ENCODE data around the gene GNG4. TPM values are rescaled to one million over a fixed set of nuclear protein-coding genes. Genes with fewer than 3 reads are reported as not detected.
"Not testable (repeated sequence)": the region's sequence is repeated elsewhere in the genome, so short reads cannot be mapped to it uniquely, and the experiment has no call there.

GNG4 gene
- total RNA-seq, 1 donor from 2014 or later, result 3.7 TPM

DNA sequence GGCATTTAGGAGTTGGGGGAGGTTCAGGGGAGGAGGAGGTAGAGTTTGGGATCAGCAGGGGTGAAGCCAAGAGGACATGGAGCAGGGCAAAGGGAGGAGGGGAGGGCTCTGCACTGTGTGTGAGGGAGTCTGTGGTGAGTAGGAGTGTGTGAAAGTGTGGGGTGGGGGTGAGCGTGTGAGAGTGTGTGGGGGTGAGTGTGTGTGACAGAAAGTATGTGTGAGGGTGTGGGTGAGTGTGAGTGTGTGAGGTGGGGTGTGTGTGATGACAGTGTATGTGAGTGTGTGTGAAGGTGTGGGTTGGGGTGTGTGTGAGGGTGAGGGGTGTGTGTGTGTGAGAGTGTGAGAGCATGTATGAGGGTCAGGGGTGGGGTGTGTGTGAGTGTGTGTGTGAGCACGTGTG is 62.6 kb downstream of the GNG4 start:
- intact Hi-C loops (cut with micrococcal nuclease), result no loop called here

GRCh38 chr1:235586413-235586812 is 63.2 kb downstream of the GNG4 start:
- intact Hi-C loops (cut with micrococcal nuclease), result no loop called here

GRCh38 chr1:235584973-235585372 is 64.6 kb downstream of the GNG4 start:
- intact Hi-C loops (cut with micrococcal nuclease), result no loop called here

GRCh38 chr1:235583511-235584001 is 66.0 kb downstream of the GNG4 start:
- intact Hi-C loops (cut with micrococcal nuclease), result no loop called here

DNA sequence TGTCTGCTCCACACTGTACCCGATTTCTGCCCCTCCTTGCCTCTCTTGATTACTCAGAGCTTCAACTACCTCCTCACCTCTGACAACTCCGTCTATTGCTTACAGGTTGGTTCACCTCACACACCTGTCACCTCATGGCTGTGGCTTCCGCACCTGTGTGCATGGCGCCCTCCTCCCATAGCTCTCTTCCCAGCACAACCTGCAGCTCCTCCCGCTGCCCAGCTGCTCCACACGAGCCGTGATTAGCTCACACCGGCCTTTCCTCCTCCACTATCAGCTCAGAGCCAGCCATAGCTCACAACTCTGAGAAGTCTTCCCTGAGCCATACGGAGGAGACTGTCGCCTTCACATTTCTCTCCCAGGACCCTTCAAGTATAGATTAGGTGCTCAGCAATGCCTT is 67.5 kb downstream of the GNG4 start:
- intact Hi-C loops (cut with micrococcal nuclease), result no loop called here

DNA sequence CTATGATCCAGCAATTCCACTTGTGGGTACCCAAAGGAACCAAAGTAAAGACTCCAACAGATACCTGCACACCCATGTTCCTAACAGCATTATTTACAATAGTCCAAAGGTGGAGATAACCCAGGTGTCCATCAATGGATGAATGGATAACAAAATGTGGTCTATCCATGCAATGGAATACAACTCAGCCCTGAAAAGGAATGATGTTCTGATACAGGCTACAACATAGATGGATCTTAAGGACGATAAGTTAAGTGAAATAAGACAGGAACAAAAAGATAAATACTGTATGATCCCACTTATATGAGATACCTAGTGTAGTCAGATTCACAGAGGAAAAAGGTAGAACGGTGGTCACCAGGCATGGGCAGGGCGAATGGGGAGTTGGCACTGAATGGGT is 69.7 kb downstream of the GNG4 start:
- intact Hi-C loops (cut with micrococcal nuclease), result no loop called here

DNA sequence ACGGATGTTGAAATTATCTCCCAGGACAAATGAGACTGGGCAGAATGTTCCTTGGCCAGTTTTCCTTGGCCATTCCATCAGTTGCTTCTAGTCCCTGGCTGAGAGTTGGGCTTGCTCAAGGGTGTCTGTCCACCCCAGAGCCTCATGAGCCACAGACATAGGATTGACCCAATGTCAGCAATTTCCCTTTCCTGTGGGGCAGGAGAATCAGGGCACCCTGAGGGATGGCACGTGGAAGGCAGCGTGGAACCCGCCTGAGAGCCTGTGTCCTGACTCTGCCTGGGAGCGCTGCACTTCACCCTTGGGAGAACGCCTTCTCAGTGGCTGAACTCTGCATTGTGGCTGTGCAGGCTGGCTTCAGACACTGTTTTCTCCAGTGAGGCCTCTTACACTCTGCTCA is 74.0 kb downstream of the GNG4 start:
- intact Hi-C loops (cut with micrococcal nuclease), result no loop called here

- intact Hi-C loops (cut with micrococcal nuclease), result no loop called here
These were observed 75.7 kb downstream of the GNG4 start for GRCh38 chr1:235573880-235574279.

- intact Hi-C loops (cut with micrococcal nuclease), result not testable (repeated sequence)
These were observed 76.6 kb downstream of the GNG4 start for GRCh38 chr1:235572971-235573370.

DNA sequence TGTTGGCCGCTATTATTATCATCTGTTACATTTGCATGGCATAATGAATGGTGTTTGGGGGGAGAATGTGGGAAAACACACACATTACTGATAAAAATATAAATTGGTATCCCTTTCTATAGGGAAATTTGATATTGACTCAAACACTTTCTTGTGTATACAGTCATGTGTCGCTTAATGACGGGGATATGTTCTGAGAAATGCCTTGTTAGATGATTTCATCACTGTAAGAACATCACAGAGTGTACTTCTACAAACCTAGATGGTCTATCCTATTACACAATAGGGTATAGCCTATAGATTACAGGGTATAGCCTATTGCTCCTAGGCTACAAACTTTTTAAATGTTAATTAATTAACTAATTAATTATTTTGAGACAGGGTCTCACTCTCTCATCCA is 78.1 kb downstream of the GNG4 start:
- intact Hi-C loops (cut with micrococcal nuclease), result no loop called here

GRCh38 chr1:235567812-235568503 is 81.6 kb downstream of the GNG4 start:
- intact Hi-C loops (cut with micrococcal nuclease), result no loop called here

GRCh38 chr1:235566084-235566483 is 83.5 kb downstream of the GNG4 start:
- intact Hi-C loops (cut with micrococcal nuclease), result no loop called here

DNA sequence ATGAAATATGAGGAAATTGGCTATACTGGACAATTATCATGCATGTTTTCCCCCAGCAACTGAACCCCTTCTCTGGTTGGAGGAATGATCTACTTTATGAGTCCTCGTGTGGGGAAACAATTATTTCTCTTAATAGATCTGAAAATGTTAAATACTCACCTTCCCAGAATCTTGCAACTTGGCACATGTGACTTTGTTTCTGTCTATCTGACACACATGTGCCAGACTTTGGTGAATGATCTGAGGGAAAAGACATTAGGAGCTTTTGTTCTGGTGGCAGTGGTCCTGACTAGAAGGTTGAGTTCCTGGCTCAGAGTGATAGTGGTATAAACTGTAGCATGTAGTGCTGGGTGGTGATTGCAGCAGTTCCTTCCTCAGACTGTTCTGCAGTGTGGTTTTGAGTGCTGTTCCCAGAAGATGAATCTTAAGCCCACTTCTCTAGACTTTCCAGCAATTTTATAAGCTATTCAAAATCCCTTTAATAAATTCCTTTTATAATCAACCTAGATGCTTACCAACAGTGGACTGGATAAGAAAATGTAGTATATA is 86.0 kb downstream of the GNG4 start:
- intact Hi-C loops (cut with micrococcal nuclease), result no loop called here

DNA sequence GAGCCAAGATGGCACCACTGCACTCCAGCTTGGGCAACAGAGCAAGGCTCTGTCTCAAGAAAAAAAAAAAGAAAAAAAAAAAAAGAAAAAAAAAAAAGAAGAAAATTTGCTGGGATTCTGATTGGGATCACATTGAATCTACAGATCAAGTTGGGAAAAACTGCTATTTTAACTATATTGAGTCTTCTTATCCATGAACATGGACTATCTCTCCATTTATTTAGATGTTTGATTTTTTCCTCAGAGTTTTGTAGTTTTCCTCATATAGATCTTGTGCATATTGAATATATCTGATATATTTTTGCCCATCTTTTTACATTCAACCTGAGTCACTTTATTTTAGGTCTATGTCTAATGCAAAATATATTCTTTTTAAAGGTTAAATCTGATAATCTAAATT is 87.0 kb downstream of the GNG4 start:
- intact Hi-C loops (cut with micrococcal nuclease), result no loop called here

DNA sequence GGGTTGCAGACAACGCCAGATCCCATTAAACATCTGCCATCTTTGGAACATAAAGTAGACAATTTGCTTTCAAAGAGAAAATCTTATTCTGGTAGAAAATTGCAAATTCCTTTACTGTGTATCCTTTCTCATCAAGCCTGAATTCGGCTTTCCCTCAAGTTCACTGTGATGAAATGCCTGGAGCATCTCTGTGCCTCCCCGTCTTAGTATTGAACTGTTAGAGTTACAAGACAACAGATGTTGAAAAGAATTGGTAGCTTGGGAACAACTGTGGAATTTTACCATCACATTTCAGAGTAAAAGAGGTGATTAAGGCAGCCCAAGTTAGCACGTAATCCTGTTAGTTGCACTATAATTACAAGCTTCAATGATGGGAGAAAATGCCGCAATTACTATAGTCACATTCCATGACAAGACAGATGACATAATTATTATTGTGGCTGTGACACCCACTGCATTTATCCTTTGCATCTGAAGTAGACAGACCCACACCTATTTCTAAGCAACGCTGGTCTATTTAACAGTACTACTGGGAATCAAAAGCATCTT is 90.9 kb downstream of the GNG4 start:
- intact Hi-C loops (cut with micrococcal nuclease), result loop anchor here (5.0 kb wide), 1 partner anchor 224 kb away; no protein-coding TSS in a partner anchor

- intact Hi-C loops (cut with micrococcal nuclease), result loop anchor here (1.0 to 5.0 kb wide), 2 partner anchors 225 to 414 kb away; no protein-coding TSS in a partner anchor
These were observed 92.1 kb downstream of the GNG4 start for GRCh38 chr1:235557495-235557894.

DNA sequence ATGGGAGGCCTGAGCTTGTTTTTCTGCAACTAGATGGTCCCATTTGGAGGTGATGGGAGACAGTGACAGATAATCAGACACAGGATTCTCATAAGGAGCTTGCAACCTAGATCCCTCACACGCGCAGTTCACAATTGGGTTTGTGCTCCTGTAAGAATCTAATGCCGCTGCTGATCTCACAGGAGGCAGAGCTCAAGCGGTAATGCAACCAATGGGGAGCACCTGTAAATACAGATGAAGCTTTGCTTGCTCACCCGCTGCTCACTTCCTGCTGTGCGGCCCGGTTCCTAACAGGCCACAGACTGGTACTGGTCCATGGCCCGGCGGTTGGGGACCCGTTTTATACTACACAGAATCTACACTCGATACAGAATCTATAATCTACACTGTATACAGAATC is 92.8 kb downstream of the GNG4 start:
- intact Hi-C loops (cut with micrococcal nuclease), result loop anchor here (1.0 to 5.0 kb wide), 2 partner anchors 225 to 414 kb away; no protein-coding TSS in a partner anchor

GRCh38 chr1:235553112-235553551 is 96.5 kb downstream of the GNG4 start:
- intact Hi-C loops (cut with micrococcal nuclease), result no loop called here

GRCh38 chr1:235552146-235552716 is 97.4 kb downstream of the GNG4 start:
- intact Hi-C loops (cut with micrococcal nuclease), result no loop called here

- intact Hi-C loops (cut with micrococcal nuclease), result no loop called here
These were observed 100.0 kb downstream of the GNG4 start for GRCh38 chr1:235549351-235550139.

DNA sequence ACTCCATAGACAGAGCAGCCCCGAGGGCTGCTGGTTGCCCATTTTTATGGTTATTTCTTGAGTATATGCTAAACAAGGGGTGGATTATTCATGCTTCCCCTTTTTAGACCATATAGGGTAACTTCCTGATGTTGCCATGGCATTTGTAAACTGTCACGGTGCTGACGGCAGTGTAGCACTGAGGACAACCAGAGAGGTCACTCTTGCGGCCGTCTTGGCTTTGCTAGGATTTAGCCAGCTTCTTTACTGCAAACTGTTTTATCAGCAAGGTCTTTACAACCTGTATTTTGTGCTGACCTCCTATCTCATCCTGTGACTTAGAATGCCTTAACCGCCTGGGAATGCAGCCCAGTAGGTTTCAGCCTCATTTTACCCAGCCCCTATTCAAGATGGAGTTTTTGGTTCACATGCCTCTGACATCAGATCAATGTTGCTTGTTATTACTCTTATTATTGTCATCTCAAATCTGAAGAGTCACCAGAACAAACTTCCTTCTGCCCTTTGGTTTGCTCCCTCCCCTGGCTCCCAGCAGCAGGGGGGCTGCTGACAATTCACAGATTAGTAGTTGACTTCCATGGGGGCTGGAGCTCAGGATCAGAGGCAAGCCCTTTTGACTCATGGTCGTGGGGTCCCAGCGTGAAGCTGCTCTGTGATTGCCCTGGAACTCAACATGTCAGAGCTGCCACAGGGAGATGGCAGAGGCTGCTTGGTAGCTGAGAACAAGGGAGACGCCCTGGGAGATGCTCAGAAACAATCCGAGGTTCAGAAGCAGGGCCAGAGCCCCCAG is 103.0 kb downstream of the GNG4 start:
- intact Hi-C loops (cut with micrococcal nuclease), result not testable (repeated sequence)

All from T-helper 1 cell treated with Interleukin-12 subunit alpha and Interleukin-12 subunit beta and Interleukin-4 antibody, amounts not matched to agents 30 ng/mL and 1 ng/mL, for 36 hours (primary cell).